Caco-2 (cell line): ENCODE data around the gene ODF2. TPM values are rescaled to one million over a fixed set of nuclear protein-coding genes. Genes with fewer than 3 reads are reported as not detected.

Source experiments
- BruUV-seq: library from RNA; stranded (reverse); fragments of 400-500 nt; replicated peaks from 2 replicates; lab custom pipeline; 2021; lab: Mats Ljungman, UMichigan
- CTCF ChIA-PET: fragments of 300-600 bp; sonication (Branson Sonifier 250); formaldehyde crosslinking; loops from one replicate; lab custom pipeline; 2022; ENCODE audit warnings: antibody characterized with exemption; lab: Charles Lee
- POLR2A ChIA-PET: fragments of 300-600 bp; sonication (Branson Sonifier 250); formaldehyde crosslinking; loops from one replicate; lab custom pipeline; 2022; ENCODE audit warnings: antibody characterized with exemption; lab: Charles Lee
- DNase-seq, 2 experiments: peaks; one replicate each; pipeline versions ENCODE4 v3.0.0 to v3.0.0-alpha.2; 2020 to 2022
- H3K27me3 ChIP-seq: replicated peaks from 2 replicates; pipeline ENCODE4 v1.6.0; 2011; ENCODE audit warnings: low read length; ENCODE audit not compliant: control insufficient read depth, insufficient read depth
- H3K36me3 ChIP-seq: 2 replicates; pipeline ENCODE4 v1.5.1; 2011; ENCODE audit warnings: low read length; ENCODE audit not compliant: control insufficient read depth, insufficient read depth
- H3K4me1 ChIP-seq: fragments of 250-450 bp; sonication (Bioruptor Pico); 2 replicates; pipeline ENCODE4 v1.5.1; 2020; ENCODE audit warnings: mild to moderate bottlenecking
- H3K4me3 ChIP-seq: 2 replicates; pipeline ENCODE4 v1.5.1; 2011; ENCODE audit warnings: low read depth, mild to moderate bottlenecking, control low read depth, low read length
- H3K9me3 ChIP-seq: fragments of 250-450 bp; sonication (Bioruptor Pico); 2 replicates; pipeline ENCODE4 v1.5.1; 2020; ENCODE audit warnings: mild to moderate bottlenecking, moderate library complexity
- H3K27ac Mint-ChIP-seq: one replicate; pipeline ENCODE4 v1.8.0; 2022; ENCODE audit warnings: mixed read lengths; ENCODE audit not compliant: unreplicated experiment
- H3K27me3 Mint-ChIP-seq: one replicate; pipeline ENCODE4 v1.8.0; 2022; ENCODE audit warnings: mixed read lengths; ENCODE audit not compliant: insufficient read depth, unreplicated experiment
- H3K36me3 Mint-ChIP-seq: one replicate; pipeline ENCODE4 v1.8.0; 2022; ENCODE audit warnings: mild to moderate bottlenecking, mixed read lengths; ENCODE audit not compliant: insufficient read depth, unreplicated experiment
- H3K4me1 Mint-ChIP-seq: one replicate; pipeline ENCODE4 v1.8.0; 2022; ENCODE audit warnings: low read depth, mixed read lengths; ENCODE audit not compliant: unreplicated experiment
- H3K4me3 Mint-ChIP-seq: one replicate; pipeline ENCODE4 v1.8.0; 2022; ENCODE audit warnings: mild to moderate bottlenecking, moderate library complexity, mixed read lengths; ENCODE audit not compliant: unreplicated experiment
- H3K9me3 Mint-ChIP-seq: one replicate; pipeline ENCODE4 v1.8.0; 2022; ENCODE audit warnings: mixed read lengths; ENCODE audit not compliant: unreplicated experiment
- CTCF ChIP-seq, 2 experiments: fragments of 200-600 bp in 1 of 2; IDR thresholded peaks; 1 replicate in 1 of 2; 2 replicates in 1 of 2; pipeline versions ENCODE4 v1.5.1 to v1.8.0; 2011 to 2022; ENCODE audit warnings: antibody characterized with exemption in 1 of 2, control low read depth in 1 of 2, inconsistent platforms in 1 of 2, low read depth in 1 of 2, low read length in 1 of 2, mild to moderate bottlenecking in 1 of 2, moderate library complexity in 1 of 2; ENCODE audit not compliant: insufficient read depth in 1 of 2, severe bottlenecking in 1 of 2, unreplicated experiment in 1 of 2
- intact Hi-C: fragments of 100-400 bp; cut with micrococcal nuclease; formaldehyde crosslinking; loops from one replicate; pipeline ENCODE4 v1.10.0; 2022; ENCODE audit not compliant: unreplicated experiment
- total RNA-seq: library from RNA; stranded (reverse); gene quantifications from 2 replicates; pipeline ENCODE4 v1.2.3, GENCODE V29; 2022

Gene ODF2
- total RNA-seq, 1 experiment from 2014 or later: 34.9 TPM

- ChIA-PET CTCF (no interaction called here), POLR2A (interaction anchor here (0.6 kb wide), 1 partner anchor 99 kb away, joined by 4 read pairs; no protein-coding TSS in a partner anchor)
- H3K36me3 ChIP-seq: no peaks in the 10 kb centered on the region
- H3K27me3 Mint-ChIP-seq: no peaks in the 10 kb centered on the region
- no peaks in the 10 kb centered on the region for H3K4me1 ChIP-seq
- no peaks in the 10 kb centered on the region for H3K9me3 ChIP-seq
- H3K4me1 Mint-ChIP-seq: no peaks in the 10 kb centered on the region
- no TSS peak for BruUV-seq
- no peaks in the 10 kb centered on the region for H3K27me3 ChIP-seq
- DNase-seq: no peak
- H3K36me3 Mint-ChIP-seq: peaks cover 15% of the 10 kb centered on the region
- intact Hi-C loops: no loop called here
- no peaks in the 10 kb centered on the region for H3K9me3 Mint-ChIP-seq
- H3K27ac Mint-ChIP-seq: no peak overlapping the region
- H3K4me3 ChIP-seq: no peak overlapping the region
- no peak for TF ChIP-seq CTCF (IDR thresholded peaks at IDR 0.05; ENCODE audit: insufficient read depth in 1 of 2, low read depth in 1 of 2, low read length in 1 of 2, severe bottlenecking in 1 of 2, unreplicated experiment in 1 of 2)
- H3K4me3 Mint-ChIP-seq: no peak overlapping the region
Measured at GRCh38 chr9:128470560-128470959, 14.8 kb downstream of the ODF2 start.

DNA sequence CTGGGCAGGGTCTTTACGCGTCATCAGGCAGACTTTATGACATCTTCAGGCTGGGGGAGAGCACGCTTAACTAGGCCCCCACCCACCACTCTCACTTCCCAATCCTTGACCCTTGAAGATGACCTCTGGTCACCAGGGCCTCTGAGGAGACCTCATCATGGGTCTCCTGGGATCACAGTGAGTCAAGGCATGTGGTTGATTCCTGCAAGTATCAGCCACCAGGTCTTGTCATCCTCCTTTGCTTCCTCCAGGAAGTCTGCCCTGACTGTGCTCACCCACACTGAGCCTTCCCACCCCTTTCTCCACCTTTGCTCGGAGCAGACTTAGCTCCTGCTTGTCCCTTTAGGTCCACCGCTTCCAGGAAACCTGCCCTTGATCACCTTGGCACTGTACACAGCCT, 17.3 kb downstream of the ODF2 start:
- Histone ChIP-seq H3K4me1 (no peaks in the 10 kb centered on the region), H3K9me3 (no peaks in the 10 kb centered on the region), H3K36me3 (no peaks in the 10 kb centered on the region), H3K27me3 (no peaks in the 10 kb centered on the region), H3K4me3 (no peak overlapping the region)
- Mint-ChIP-seq H3K36me3 (peaks cover 12% of the 10 kb centered on the region), H3K27ac (no peak overlapping the region), H3K4me3 (no peak overlapping the region), H3K4me1 (no peaks in the 10 kb centered on the region), H3K9me3 (no peaks in the 10 kb centered on the region), H3K27me3 (no peaks in the 10 kb centered on the region)
- TF ChIP-seq CTCF (IDR thresholded peaks at IDR 0.05; ENCODE audit: insufficient read depth in 1 of 2, low read depth in 1 of 2, low read length in 1 of 2, severe bottlenecking in 1 of 2, unreplicated experiment in 1 of 2): no peak
- CTCF ChIA-PET: no interaction called here
- DNase-seq: no peak
- intact Hi-C loops: no loop called here
- BruUV-seq: no TSS peak
- POLR2A ChIA-PET: no interaction called here

DNA sequence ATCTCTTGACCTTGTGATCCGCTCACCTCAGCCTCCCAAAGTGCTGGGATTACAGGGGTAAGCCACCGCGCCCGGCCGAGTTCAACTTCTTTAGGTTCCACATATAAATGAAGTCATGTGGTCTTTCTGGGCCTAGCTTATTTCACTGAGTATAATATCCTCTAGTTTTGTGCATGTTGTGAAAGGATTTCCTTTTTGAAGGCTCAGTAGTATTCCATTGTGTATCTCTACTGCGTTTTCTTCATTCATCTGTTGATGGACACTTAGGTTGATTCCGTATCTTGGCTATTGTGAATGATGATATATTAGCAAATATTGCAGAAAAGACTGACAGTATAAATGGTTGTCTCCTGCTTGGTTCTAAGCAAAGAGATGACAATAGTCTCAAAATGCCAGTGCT, 20.1 kb downstream of the ODF2 start:
- DNase-seq: no peak
- ChIA-PET CTCF (no interaction called here), POLR2A (no interaction called here)
- Histone ChIP-seq H3K36me3 (no peaks in the 10 kb centered on the region), H3K27me3 (no peaks in the 10 kb centered on the region), H3K9me3 (no peaks in the 10 kb centered on the region), H3K4me1 (no peaks in the 10 kb centered on the region), H3K4me3 (no peak overlapping the region)
- BruUV-seq: no TSS peak
- H3K27ac Mint-ChIP-seq: no peak overlapping the region
- H3K36me3 Mint-ChIP-seq: peaks cover 24% of the 10 kb centered on the region
- H3K4me1 Mint-ChIP-seq: no peaks in the 10 kb centered on the region
- H3K4me3 Mint-ChIP-seq: no peak overlapping the region
- intact Hi-C loops: no loop called here
- no peaks in the 10 kb centered on the region for H3K27me3 Mint-ChIP-seq
- TF ChIP-seq CTCF (IDR thresholded peaks at IDR 0.05; ENCODE audit: insufficient read depth in 1 of 2, low read depth in 1 of 2, low read length in 1 of 2, severe bottlenecking in 1 of 2, unreplicated experiment in 1 of 2): no peak
- H3K9me3 Mint-ChIP-seq: no peaks in the 10 kb centered on the region
